ENCODE measurements around the gene REX1BD. TPM values are rescaled to one million over a fixed set of nuclear protein-coding genes. Genes with fewer than 3 reads are reported as not detected.

REX1BD gene
- total and polyA plus RNA-seq, 2 donors (not counting 1 experiment from before 2014, with no cell fraction given), result 90.9 to 164 TPM

DNA sequence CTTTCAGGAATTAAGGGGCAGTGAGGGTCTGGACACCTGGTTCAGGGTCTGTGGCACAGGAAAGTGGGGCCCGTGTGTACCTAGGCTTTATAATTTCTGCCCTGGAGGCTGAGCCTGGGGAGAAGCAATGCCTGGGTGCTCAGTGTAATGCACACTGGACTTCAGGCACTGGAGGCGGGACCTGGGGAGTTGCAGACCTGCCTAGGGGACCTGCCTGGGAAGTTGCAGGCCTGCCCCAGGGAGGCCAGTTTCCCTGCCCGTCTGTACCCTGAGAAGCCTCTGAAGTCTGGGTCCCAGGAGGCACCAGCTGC is 21.6 kb downstream of the REX1BD start:
- no peaks in the 10 kb centered on the region for H3K9me3 Mint-ChIP-seq (ENCODE audit: insufficient read depth)
- H3K79me2 ChIP-seq (ENCODE audit: control insufficient read depth, insufficient read depth, low read length), result no peaks in the 10 kb centered on the region

DNA sequence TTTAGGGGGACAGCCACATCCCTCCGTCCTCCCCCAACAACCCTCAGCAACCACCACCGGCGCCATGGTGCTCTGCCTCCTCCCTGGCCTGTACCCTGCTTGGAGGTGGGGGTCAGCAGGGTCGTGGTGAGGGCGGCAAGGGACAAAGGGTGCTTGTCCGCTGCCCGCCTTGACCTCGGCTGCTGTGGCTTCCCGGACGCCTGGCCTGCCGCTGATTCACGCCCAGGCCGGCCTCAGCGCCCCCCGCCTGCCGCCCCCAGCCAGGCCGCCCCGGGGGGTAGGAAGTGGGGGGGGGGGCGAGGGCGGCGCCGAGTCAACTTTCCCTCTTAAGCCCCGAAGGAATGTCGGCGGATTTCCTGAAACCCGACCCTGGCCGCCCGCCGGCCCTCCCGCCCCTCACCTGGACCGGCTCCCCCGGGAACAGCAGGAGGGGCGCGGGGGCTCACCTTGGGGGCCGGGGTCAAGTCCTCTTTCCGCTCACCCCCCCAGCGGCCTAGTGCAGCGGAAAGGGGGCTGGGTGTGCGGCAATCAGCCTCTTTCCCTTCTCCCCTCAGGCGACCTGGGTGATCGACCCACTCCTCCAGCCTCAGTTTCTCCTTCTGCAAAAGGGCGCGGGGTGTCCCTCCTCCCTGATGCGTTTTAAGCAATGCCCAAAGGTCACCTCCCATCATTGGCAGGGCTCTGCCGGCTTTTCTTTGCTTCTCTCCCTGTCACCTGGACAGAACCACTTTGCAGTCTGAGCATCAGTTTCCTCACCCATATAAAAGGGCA is 22.1 kb downstream of the REX1BD start:
- Mint-ChIP-seq H3K4me1 (peaks cover 37% of the 10 kb centered on the region), H3K9me3 (ENCODE audit: insufficient read depth) (no peaks in the 10 kb centered on the region), H3K4me3 (peak overlapping the region; percentile 77), H3K27ac (no peak overlapping the region), H3K27me3 (peaks cover 51% of the 10 kb centered on the region)
- peak overlapping the region in 1 of 5 experiments; percentile 4 for H3K4me3 ChIP-seq (ENCODE audit: control extremely low read depth in 1 of 5, extremely low read depth in 1 of 5, insufficient read depth in 1 of 5, low read depth in 2 of 5, low read length in 4 of 5)
- H4K20me1 ChIP-seq (ENCODE audit: control insufficient read depth, insufficient read depth, low read length, poor library complexity, severe bottlenecking), result no peaks in the 10 kb centered on the region
- CTCF ChIA-PET, result no interaction called here
- TF ChIP-seq EZH2 (IDR thresholded peaks at IDR 0.05; ENCODE audit: borderline replicate concordance, insufficient read depth, low read depth, low read length, poor library complexity, severe bottlenecking), result peak; percentile 69
- TF ChIP-seq, protein P1, sequence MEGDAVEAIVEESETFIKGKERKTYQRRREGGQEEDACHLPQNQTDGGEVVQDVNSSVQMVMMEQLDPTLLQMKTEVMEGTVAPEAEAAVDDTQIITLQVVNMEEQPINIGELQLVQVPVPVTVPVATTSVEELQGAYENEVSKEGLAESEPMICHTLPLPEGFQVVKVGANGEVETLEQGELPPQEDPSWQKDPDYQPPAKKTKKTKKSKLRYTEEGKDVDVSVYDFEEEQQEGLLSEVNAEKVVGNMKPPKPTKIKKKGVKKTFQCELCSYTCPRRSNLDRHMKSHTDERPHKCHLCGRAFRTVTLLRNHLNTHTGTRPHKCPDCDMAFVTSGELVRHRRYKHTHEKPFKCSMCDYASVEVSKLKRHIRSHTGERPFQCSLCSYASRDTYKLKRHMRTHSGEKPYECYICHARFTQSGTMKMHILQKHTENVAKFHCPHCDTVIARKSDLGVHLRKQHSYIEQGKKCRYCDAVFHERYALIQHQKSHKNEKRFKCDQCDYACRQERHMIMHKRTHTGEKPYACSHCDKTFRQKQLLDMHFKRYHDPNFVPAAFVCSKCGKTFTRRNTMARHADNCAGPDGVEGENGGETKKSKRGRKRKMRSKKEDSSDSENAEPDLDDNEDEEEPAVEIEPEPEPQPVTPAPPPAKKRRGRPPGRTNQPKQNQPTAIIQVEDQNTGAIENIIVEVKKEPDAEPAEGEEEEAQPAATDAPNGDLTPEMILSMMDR (IDR thresholded peaks at IDR 0.05), result no peak
- POLR2A ChIA-PET, result no interaction called here
- no peak overlapping the region for H2AFZ ChIP-seq (ENCODE audit: insufficient read depth, low read depth, low read length, poor library complexity, severe bottlenecking)
- H3K27me3 ChIP-seq (replicated peaks in 1 of 4; ENCODE audit: control extremely low read depth in 1 of 4, control insufficient read depth in 3 of 4, insufficient read depth in 4 of 4, low read length in 3 of 4), result peaks cover 0 to 87% (median 62%) of the 10 kb centered on the region in 4 experiments
- H3K79me2 ChIP-seq (ENCODE audit: control insufficient read depth, insufficient read depth, low read length), result no peaks in the 10 kb centered on the region
- peak overlapping the region; percentile 97 for H3K4me2 ChIP-seq (replicated peaks; ENCODE audit: low read depth, low read length, poor library complexity, severe bottlenecking)
- 3% methylated on average over 40 of the region's 45 CpGs for WGBS (ENCODE audit: insufficient coverage)
- H3K36me3 ChIP-seq (replicated peaks in 1 of 2; ENCODE audit: control extremely low read depth in 1 of 2, control insufficient read depth in 1 of 2, extremely low read depth in 1 of 2, insufficient read depth in 2 of 2, low read length in 1 of 2), result no peaks in the 10 kb centered on the region
- peaks cover 41 to 56% of the 10 kb centered on the region in 2 donors for H3K4me1 ChIP-seq (ENCODE audit: control insufficient read depth in 2 of 2, insufficient read depth in 2 of 2, low read length in 2 of 2)
- ATAC-seq (ENCODE audit: low read depth) (no peak), DNase-seq (no peak)
- no peak overlapping the region for H3K27ac ChIP-seq (ENCODE audit: low read length in 2 of 2)
- intact Hi-C loops (cut with micrococcal nuclease), result no loop called here
- no peak overlapping the region for H3K9ac ChIP-seq (ENCODE audit: low read length)
- H3K9me3 ChIP-seq (ENCODE audit: control extremely low read depth in 1 of 3, control insufficient read depth in 2 of 3, insufficient read depth in 1 of 3, low read length in 2 of 3), result peaks cover 0 to 23% (median 0%) of the 10 kb centered on the region in 3 donors

More for the DNA sequence above, 21.6 kb downstream of the REX1BD start:
- intact Hi-C loops (cut with micrococcal nuclease), result no loop called here
- ChIA-PET CTCF (no interaction called here), POLR2A (no interaction called here)
- Histone ChIP-seq H3K27ac (ENCODE audit: low read length in 2 of 2) (no peak overlapping the region), H3K4me3 (ENCODE audit: control extremely low read depth in 1 of 5, extremely low read depth in 1 of 5, insufficient read depth in 1 of 5, low read depth in 2 of 5, low read length in 4 of 5) (no peak overlapping the region), H4K20me1 (ENCODE audit: control insufficient read depth, insufficient read depth, low read length, poor library complexity, severe bottlenecking) (no peaks in the 10 kb centered on the region), H3K4me1 (ENCODE audit: control insufficient read depth in 2 of 2, insufficient read depth in 2 of 2, low read length in 2 of 2) (peaks cover 46 to 61% of the 10 kb centered on the region in 2 donors), H3K36me3 (replicated peaks in 1 of 2; ENCODE audit: control extremely low read depth in 1 of 2, control insufficient read depth in 1 of 2, extremely low read depth in 1 of 2, insufficient read depth in 2 of 2, low read length in 1 of 2) (no peaks in the 10 kb centered on the region), H3K27me3 (replicated peaks in 1 of 4; ENCODE audit: control extremely low read depth in 1 of 4, control insufficient read depth in 3 of 4, insufficient read depth in 4 of 4, low read length in 3 of 4) (peaks cover 0 to 88% (median 66%) of the 10 kb centered on the region in 4 experiments), H3K9ac (ENCODE audit: low read length) (no peak overlapping the region), H3K4me2 (replicated peaks; ENCODE audit: low read depth, low read length, poor library complexity, severe bottlenecking) (no peak overlapping the region), H2AFZ (ENCODE audit: insufficient read depth, low read depth, low read length, poor library complexity, severe bottlenecking) (no peak overlapping the region), H3K9me3 (ENCODE audit: control extremely low read depth in 1 of 3, control insufficient read depth in 2 of 3, insufficient read depth in 1 of 3, low read length in 2 of 3) (peaks cover 0 to 27% (median 0%) of the 10 kb centered on the region in 3 donors)
- TF ChIP-seq, protein P1 (IDR thresholded peaks at IDR 0.05), result no peak
- Mint-ChIP-seq H3K27me3 (peaks cover 53% of the 10 kb centered on the region), H3K4me1 (peaks cover 42% of the 10 kb centered on the region), H3K4me3 (no peak overlapping the region), H3K27ac (no peak overlapping the region)
- DNase-seq (no peak), ATAC-seq (ENCODE audit: low read depth) (no peak)
- 32% methylated on average over 3 of the region's 3 CpGs for WGBS (ENCODE audit: insufficient coverage)

Measured in B cell (primary cell).